ENCODE data around the gene PTPN22.
A peak's percentile ranks its signal among the peaks of the same experiment; 100 is the strongest.

The PTPN22 gene

GRCh38 chr1:113787663-113788062 is 83.8 kb downstream of the PTPN22 start (continued):
- no peak for TF ChIP-seq ZNF639 (tag by site-specific recombination; IDR thresholded peaks at IDR 0.05)
- no peak for TF ChIP-seq ZNF843 (tag by site-specific recombination; IDR thresholded peaks at IDR 0.05)
- TF ChIP-seq ZNF518A (tag by site-specific recombination; conservative IDR thresholded peaks at IDR 0.05; ENCODE audit: low read depth) = no peak
- TF ChIP-seq, protein P1, sequence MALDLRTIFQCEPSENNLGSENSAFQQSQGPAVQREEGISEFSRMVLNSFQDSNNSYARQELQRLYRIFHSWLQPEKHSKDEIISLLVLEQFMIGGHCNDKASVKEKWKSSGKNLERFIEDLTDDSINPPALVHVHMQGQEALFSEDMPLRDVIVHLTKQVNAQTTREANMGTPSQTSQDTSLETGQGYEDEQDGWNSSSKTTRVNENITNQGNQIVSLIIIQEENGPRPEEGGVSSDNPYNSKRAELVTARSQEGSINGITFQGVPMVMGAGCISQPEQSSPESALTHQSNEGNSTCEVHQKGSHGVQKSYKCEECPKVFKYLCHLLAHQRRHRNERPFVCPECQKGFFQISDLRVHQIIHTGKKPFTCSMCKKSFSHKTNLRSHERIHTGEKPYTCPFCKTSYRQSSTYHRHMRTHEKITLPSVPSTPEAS (tag by site-specific recombination; IDR thresholded peaks at IDR 0.05) = no peak

GRCh38 chr1:113786069-113786468 is 85.4 kb downstream of the PTPN22 start:
- Histone ChIP-seq H3K36me3 (ENCODE audit: control insufficient read depth in 2 of 2, insufficient read depth in 1 of 2, low read length in 2 of 2) (no peaks in the 10 kb centered on the region), H3K4me3 (ENCODE audit: low read depth, low read length) (no peak overlapping the region), H3K9me3 (ENCODE audit: control insufficient read depth, insufficient read depth, low read depth, low read length) (no peaks in the 10 kb centered on the region), H3K27ac (ENCODE audit: extremely low read depth, low read depth, low read length) (no peak overlapping the region), H3K4me1 (ENCODE audit: control insufficient read depth, insufficient read depth, low read length) (peaks cover 2% of the 10 kb centered on the region)
- ChIA-PET CTCF (no interaction called here), POLR2A (interaction anchor here (1.2 kb wide), 1 partner anchor 27 kb away, joined by 3 read pairs; the partner anchor contains the start of gene PHTF1)
- TF ChIP-seq ZNF561 (tag by site-specific recombination; IDR thresholded peaks at IDR 0.05; ENCODE audit: borderline replicate concordance) (peak; percentile 95), MZF1 (tag by site-specific recombination; IDR thresholded peaks at IDR 0.05; ENCODE audit: borderline replicate concordance) (peak; percentile 35; the same call in 1 of the 2 replicates), ZNF645 (tag by site-specific recombination; IDR thresholded peaks at IDR 0.05) (no peak), SP3 (tag by site-specific recombination; IDR thresholded peaks at IDR 0.05) (0 out of 2 replicates have a peak, but pooled peaks have one; percentile 12), ZNF24 (tag by site-specific recombination; IDR thresholded peaks at IDR 0.05) (no peak), ZNF449 (tag by site-specific recombination; IDR thresholded peaks at IDR 0.05) (no peak), ZNF473 (tag by site-specific recombination; IDR thresholded peaks at IDR 0.05) (no peak), ZNF600 (tag by site-specific recombination; IDR thresholded peaks at IDR 0.05) (0 out of 2 replicates have a peak, but pooled peaks have one; percentile 28), ZNF658 (tag by site-specific recombination; IDR thresholded peaks at IDR 0.05) (no peak), ZNF707 (tag by site-specific recombination; IDR thresholded peaks at IDR 0.05) (no peak), ZSCAN5A (tag by site-specific recombination; IDR thresholded peaks at IDR 0.05) (no peak), ZNF521 (tag by site-specific recombination; IDR thresholded peaks at IDR 0.05) (no peak), ZSCAN18 (tag by site-specific recombination; IDR thresholded peaks at IDR 0.05) (no peak)
- TF ChIP-seq, protein P2, sequence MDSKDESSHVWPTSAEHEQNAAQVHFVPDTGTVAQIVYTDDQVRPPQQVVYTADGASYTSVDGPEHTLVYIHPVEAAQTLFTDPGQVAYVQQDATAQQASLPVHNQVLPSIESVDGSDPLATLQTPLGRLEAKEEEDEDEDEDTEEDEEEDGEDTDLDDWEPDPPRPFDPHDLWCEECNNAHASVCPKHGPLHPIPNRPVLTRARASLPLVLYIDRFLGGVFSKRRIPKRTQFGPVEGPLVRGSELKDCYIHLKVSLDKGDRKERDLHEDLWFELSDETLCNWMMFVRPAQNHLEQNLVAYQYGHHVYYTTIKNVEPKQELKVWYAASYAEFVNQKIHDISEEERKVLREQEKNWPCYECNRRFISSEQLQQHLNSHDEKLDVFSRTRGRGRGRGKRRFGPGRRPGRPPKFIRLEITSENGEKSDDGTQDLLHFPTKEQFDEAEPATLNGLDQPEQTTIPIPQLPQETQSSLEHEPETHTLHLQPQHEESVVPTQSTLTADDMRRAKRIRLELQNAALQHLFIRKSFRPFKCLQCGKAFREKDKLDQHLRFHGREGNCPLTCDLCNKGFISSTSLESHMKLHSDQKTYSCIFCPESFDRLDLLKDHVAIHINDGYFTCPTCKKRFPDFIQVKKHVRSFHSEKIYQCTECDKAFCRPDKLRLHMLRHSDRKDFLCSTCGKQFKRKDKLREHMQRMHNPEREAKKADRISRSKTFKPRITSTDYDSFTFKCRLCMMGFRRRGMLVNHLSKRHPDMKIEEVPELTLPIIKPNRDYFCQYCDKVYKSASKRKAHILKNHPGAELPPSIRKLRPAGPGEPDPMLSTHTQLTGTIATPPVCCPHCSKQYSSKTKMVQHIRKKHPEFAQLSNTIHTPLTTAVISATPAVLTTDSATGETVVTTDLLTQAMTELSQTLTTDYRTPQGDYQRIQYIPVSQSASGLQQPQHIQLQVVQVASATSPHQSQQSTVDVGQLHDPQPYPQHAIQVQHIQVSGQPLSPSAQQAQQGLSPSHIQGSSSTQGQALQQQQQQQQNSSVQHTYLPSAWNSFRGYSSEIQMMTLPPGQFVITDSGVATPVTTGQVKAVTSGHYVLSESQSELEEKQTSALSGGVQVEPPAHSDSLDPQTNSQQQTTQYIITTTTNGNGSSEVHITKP (tag by site-specific recombination; IDR thresholded peaks at IDR 0.05) = no peak
